Activated T-cell treated with anti-CD3 and anti-CD28 coated beads, Interleukin-2, amount 50 U/mL, for 4 hours (primary cell): ENCODE measurements around the gene TMEM271. TPM values are rescaled to one million over a fixed set of nuclear protein-coding genes. Genes with fewer than 3 reads are reported as not detected.
"Not testable (repeated sequence)": the region's sequence is repeated elsewhere in the genome, so short reads cannot be mapped to it uniquely, and the experiment has no call there.

Experiments used
- ATAC-seq, 2 donors: fragments of 200-7000 bp; cut with Tn5 transposase; one replicate each; pipeline ENCODE4 v1.10.0; 2021
- DNase-seq: peaks from one replicate; pipeline ENCODE4 v3.0.0-alpha.2; 2020
- H3K27me3 Mint-ChIP-seq: one replicate; pipeline ENCODE4 v1.8.0; 2021; ENCODE audit warnings: low read depth, mixed read lengths
- H3K36me3 Mint-ChIP-seq: one replicate; pipeline ENCODE4 v1.8.0; 2022; ENCODE audit warnings: mixed read lengths; ENCODE audit not compliant: insufficient read depth
- H3K4me1 Mint-ChIP-seq: one replicate; pipeline ENCODE4 v1.8.0; 2021; ENCODE audit warnings: low read depth, mixed read lengths
- H3K4me3 Mint-ChIP-seq: one replicate; pipeline ENCODE4 v1.8.0; 2021; ENCODE audit warnings: mild to moderate bottlenecking, moderate library complexity, mixed read lengths
- H3K9me3 Mint-ChIP-seq: one replicate; pipeline ENCODE4 v1.8.0; 2021; ENCODE audit warnings: mixed read lengths
- total RNA-seq, 3 donors: library from RNA; stranded (reverse); gene quantifications; one replicate each; pipeline ENCODE4 v1.2.1, GENCODE V29; 2021

TMEM271 gene
- total RNA-seq, 3 donors from 2014 or later = not detected

DNA sequence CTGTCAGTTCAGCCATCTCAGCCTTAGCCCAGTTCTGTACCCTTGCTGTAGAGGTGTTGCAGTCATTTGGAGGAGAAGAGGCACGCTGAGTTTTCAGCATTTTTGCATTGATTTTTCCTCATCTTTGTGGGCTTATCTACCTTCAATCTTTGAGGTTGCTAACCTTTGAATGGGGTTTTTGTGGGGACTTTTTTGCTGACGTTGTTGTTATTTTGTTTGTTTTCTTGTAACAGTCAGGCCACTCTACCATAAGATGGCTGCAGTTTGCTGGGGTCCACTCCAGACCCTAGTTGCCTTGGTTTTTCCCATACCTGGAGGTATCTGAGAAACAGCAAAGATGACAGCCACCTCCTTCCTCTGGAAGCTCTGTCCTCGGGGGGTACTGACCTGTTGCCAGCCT, 22.8 kb upstream of the TMEM271 start:
- Mint-ChIP-seq H3K36me3 (no peaks in the 10 kb centered on the region), H3K27me3 (peaks cover 28% of the 10 kb centered on the region), H3K9me3 (peaks cover 4% of the 10 kb centered on the region), H3K4me1 (peaks cover 3% of the 10 kb centered on the region), H3K4me3 (no peak overlapping the region)
- no peak for ATAC-seq
- DNase-seq = no peak

DNA sequence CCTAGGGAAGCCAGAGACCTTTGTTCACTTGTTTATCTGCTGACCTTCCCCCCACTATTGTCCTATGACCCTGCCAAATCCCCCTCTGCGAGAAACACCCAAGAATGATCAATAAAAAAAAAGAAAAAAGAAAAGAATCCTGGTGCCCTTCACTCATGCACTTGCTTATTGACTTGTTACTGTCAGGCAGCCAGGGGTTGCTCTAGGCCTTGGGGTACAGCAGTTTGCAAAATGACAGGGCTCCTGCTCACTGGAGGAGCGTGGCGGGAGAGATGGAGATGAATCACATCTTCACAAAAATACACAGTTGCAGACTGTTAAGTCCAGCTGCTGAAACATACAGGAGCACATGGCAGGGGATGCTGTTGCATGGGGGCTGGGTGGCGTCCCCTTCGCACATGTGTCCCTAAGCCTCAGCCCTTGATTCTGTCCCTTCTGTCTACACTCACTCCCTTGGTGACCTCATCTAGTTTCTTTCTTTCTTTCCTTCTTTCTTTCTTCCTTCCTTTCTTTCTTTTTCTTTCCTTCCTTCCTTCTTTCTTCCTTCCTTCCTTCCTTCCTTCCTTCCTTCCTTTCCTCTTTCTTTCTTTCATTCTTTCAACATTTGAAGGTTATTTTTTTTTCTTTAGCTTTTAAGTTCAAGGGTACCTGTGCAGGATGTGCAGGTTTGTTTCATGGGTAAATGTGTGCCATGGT, 16.9 kb upstream of the TMEM271 start:
- H3K4me1 Mint-ChIP-seq = no peaks in the 10 kb centered on the region
- H3K9me3 Mint-ChIP-seq = peaks cover 7% of the 10 kb centered on the region
- H3K4me3 Mint-ChIP-seq = no peak overlapping the region
- no peak for DNase-seq
- H3K36me3 Mint-ChIP-seq = no peaks in the 10 kb centered on the region
- H3K27me3 Mint-ChIP-seq = peaks cover 28% of the 10 kb centered on the region
- no peak for ATAC-seq

DNA sequence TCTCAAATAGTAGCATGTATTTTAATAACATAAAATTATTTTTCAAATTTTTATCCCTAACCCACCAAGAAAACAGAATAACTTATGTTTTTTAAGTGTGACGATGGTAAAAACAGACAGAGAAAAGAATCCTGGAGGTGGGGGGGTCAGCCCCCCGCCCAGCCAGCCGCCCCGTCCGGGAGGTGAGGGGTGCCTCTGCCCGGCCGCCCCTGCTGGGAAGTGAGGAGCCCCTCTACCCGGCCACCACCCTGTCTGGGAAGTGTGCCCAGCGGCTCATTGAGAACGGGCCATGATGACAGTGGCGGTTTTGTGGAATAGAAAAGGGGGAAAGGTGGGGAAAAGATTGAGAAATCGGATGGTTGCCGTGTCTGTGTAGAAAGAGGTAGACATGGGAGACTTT, 16.1 kb upstream of the TMEM271 start:
- H3K36me3 Mint-ChIP-seq, H3K9me3 Mint-ChIP-seq, H3K4me1 Mint-ChIP-seq, DNase-seq, ATAC-seq, H3K4me3 Mint-ChIP-seq: not testable (repeated sequence)
- H3K27me3 Mint-ChIP-seq = peaks cover 32% of the 10 kb centered on the region

DNA sequence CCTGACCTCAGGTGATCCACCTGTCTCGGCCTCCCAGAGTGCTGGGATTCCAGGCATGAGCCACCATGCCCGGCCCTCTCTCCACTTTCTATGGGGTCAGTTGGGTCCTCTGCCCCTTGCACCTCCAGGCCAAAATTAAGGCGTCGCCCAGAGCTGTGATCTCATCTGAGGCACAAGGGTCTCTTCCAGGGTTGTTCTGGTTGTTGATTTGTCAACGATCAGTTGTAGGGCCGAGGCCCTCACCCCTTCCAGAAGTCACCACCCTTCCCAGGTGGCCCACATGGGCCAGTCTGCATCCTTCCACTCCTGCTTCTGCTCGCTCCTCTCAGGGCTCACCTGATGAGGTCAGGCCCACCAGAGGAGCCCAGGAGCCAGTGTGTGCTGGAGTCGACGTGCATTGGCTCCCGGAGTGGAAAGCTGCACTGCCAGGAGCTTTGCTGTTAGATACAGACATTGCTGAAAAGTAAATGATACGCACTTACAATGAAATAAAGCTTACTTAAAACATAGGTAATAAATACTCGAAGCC, 14.3 kb upstream of the TMEM271 start:
- ATAC-seq (no peak), DNase-seq (no peak)
- H3K36me3 Mint-ChIP-seq = no peaks in the 10 kb centered on the region
- H3K4me3 Mint-ChIP-seq = no peak overlapping the region
- H3K27me3 Mint-ChIP-seq = peaks cover 35% of the 10 kb centered on the region
- H3K9me3 Mint-ChIP-seq = peaks cover 12% of the 10 kb centered on the region
- H3K4me1 Mint-ChIP-seq = no peaks in the 10 kb centered on the region

DNA sequence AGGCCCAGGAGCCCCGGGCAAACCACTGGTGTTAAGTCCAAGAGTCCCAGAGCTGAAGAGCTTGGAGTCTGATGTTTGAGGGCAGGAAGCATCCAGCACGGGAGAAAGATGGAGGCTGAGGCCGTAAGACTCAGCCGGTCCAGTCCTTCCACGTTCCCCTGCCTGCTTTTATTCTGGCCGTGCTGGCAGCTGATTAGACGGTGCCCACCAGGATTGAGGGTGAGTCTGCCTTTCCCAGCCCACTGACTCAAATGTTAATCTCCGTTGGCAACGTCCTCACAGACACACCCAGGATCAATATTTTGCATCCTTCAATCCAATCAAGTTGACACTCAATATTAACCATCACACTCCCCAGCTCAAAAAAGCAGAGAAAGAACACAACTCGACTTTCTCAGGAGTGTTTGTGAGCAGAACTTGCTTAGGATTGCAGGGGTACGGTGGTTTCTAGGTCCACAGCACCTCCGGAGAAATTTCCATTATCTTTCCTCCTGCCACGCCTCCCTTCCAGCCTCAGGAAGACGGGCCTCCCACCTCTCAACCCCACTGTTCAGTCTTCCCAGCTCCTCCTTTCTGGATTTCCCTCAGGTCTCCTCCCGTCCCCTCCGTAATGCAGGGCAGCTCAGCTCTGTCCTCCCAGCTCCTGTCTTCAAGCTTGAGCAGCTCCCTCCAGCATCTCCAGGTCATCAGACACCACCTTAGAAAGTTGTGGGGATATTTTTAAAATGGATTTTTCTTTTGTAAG, 13.3 kb upstream of the TMEM271 start:
- no peak for DNase-seq
- no peak overlapping the region for H3K4me3 Mint-ChIP-seq
- peaks cover 36% of the 10 kb centered on the region for H3K27me3 Mint-ChIP-seq
- H3K36me3 Mint-ChIP-seq = no peaks in the 10 kb centered on the region
- ATAC-seq = no peak
- H3K4me1 Mint-ChIP-seq = no peaks in the 10 kb centered on the region
- H3K9me3 Mint-ChIP-seq = peaks cover 11% of the 10 kb centered on the region

DNA sequence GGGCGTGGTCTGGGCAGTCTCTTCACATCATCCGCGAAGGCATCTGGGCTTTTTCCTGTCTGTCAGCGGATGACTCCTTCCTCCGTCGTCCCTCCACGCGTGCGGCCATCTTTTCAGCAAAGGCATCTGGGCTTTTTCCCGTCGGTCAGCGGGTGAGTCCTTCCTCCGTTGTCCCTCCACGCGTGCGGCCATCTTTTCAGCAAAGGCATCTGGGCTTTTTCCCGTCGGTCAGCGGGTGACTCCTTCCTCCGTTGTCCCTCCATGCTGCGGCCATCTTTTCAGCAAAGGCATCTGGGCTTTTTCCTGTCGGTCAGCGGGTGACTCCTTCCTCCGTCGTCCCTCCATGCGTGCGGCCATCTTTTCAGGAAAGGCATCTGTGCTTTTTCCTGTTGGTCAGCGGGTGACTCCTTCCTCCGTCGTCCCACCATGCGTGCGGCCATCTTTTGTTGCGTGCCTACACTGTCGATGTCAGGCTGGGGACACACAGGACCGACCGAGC, 12.3 kb upstream of the TMEM271 start:
- Mint-ChIP-seq H3K4me1 (no peaks in the 10 kb centered on the region), H3K36me3 (no peaks in the 10 kb centered on the region), H3K9me3 (peaks cover 18% of the 10 kb centered on the region), H3K4me3 (no peak overlapping the region), H3K27me3 (peaks cover 43% of the 10 kb centered on the region)
- ATAC-seq = no peak
- no peak for DNase-seq

DNA sequence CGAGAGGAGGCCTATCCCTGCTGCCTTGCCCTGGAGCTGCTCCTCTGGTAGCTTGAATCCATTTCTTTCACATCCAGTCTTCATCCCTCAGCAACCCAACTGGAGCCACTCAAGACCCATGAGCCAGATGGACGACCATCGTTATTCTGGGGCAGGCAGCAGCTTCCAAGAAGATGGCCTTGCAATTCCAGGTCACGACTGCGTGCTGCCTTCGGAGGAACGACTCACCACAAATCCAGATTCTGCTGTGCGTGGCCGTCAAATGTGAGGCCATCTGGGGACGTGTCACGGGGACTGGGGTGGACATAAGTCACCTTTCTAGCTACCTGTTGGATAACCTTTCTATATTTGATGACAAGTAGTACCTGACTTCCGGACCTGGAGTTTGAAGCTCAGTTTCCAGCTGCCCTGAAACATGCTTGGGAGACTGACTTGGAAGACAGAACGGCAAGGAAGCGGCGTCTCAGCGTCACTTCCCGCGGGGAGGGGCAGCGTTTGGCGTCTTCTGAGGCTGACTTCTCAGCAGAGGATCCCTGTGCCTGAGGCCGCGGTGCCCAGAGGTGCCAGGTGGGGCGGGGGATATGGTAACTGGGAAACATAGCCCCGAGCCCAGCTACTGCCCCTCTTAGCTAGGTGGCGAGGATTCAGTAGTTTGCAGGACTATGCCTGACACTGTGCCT, 11.7 kb upstream of the TMEM271 start:
- H3K27me3 Mint-ChIP-seq = peaks cover 44% of the 10 kb centered on the region

DNA sequence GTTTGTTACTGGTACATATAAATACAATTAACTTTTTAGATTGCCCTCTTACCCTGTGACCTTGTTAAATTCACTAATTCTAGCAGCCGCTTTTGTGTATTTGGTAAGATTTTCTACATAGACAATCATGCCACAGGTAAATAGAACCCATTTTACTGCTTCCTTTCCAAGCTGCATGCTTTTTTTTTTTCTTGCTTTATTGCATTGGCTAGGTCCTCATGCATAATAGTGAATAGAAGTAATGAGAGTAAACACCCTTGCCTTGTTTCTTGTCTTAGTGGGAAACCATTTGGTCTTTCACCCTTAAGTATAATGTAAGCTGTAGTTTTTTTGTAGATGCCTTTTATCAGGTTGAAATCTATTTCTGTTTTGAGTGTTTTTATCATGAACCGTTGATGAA, 7.7 kb upstream of the TMEM271 start:
- H3K9me3 Mint-ChIP-seq = peaks cover 21% of the 10 kb centered on the region
- ATAC-seq (no peak), DNase-seq (no peak)
- H3K4me1 Mint-ChIP-seq = no peaks in the 10 kb centered on the region
- H3K4me3 Mint-ChIP-seq = no peak overlapping the region
- no peaks in the 10 kb centered on the region for H3K36me3 Mint-ChIP-seq
- H3K27me3 Mint-ChIP-seq = peaks cover 55% of the 10 kb centered on the region

More for the DNA sequence above, 11.7 kb upstream of the TMEM271 start:
- Mint-ChIP-seq H3K36me3 (no peaks in the 10 kb centered on the region), H3K4me3 (no peak overlapping the region), H3K9me3 (peaks cover 18% of the 10 kb centered on the region), H3K4me1 (no peaks in the 10 kb centered on the region)
- DNase-seq = no peak
- ATAC-seq = no peak

DNA sequence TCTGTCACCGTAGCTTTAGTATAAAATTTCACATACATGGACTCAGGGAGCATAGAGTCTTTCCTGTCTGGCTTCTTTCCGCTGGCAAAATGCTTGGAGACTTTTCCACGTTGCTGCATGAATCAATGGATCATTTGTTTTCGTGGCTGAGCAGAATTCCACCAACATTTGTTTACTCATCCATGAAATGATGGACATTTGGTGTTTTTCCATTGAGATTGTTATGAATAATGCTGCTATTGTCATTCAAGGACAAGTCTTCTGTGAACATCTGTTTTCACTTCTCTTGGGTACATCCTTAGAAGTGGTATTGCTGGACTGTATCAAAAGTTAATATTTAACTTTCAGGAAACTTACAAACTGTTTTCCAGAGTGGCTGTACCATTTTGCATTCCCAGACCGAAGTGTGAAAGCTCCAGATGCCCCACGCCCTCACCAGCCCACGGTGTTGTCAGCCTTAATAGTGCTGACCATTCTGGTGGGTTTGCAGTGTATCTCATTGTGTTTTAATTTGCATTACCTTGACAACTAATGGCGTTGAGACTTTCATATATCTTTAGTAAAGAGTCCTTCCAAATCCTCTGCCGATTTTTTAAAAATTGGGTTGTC, 5.8 kb upstream of the TMEM271 start:
- DNase-seq (no peak), ATAC-seq (no peak)
- Mint-ChIP-seq H3K27me3 (peaks cover 59% of the 10 kb centered on the region), H3K36me3 (no peaks in the 10 kb centered on the region), H3K9me3 (peaks cover 18% of the 10 kb centered on the region), H3K4me3 (no peak overlapping the region), H3K4me1 (peaks cover 9% of the 10 kb centered on the region)

DNA sequence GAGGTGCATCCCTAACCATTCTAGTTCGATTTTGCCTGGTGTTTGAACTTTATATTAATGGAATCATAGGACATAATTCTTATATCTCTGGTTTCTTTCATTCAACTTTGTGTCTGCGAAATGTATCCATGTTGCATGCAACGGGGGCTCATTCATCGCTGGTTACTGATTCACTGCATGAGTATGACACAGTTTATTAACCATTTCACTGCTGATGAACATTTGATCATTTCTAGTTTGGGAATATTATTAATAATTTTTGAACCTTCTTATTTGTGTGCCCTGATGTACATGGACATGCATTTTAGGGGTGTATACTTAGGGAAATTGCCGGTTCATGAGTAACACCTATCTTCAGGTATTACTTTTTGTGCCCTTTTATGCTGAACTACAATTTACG, 5.1 kb upstream of the TMEM271 start:
- DNase-seq (no peak), ATAC-seq (no peak)
- peaks cover 9% of the 10 kb centered on the region for H3K4me1 Mint-ChIP-seq
- H3K36me3 Mint-ChIP-seq = no peaks in the 10 kb centered on the region
- H3K9me3 Mint-ChIP-seq = peaks cover 17% of the 10 kb centered on the region
- peaks cover 55% of the 10 kb centered on the region for H3K27me3 Mint-ChIP-seq
- H3K4me3 Mint-ChIP-seq = no peak overlapping the region

DNA sequence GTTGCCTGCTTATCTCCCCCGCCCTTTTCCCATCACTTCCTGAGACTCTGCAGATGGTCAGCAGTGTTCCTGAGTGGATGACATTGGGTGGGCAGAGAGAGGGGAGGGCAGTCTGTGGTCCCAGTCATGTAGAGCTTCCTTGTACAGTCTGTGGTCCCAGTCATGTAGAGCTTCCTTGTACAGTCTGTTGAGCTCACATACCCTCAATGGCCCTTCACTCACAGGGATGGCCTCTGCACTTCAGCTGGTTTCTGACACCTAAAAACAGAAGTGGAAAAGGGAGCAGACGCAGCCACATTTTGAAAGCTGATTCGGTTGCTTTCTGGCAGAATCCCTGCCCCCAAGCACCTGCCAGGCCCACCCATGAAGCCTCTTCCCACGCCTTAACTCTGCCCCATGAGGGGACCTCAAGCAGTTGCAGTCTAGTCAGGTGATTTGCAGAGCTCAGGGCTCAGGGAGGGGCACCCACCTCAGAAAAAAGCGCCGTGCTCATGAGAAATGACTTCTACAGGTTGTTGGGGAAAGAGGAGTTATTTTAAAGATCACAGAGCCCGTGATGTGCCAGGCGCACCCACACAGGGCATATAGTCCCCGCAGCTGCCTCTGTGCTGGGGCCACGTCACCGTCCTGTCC, 3.6 kb upstream of the TMEM271 start:
- no peak for ATAC-seq
- Mint-ChIP-seq H3K4me1 (peaks cover 9% of the 10 kb centered on the region), H3K27me3 (peaks cover 48% of the 10 kb centered on the region), H3K9me3 (peaks cover 14% of the 10 kb centered on the region), H3K4me3 (no peak overlapping the region), H3K36me3 (no peaks in the 10 kb centered on the region)
- DNase-seq = no peak

DNA sequence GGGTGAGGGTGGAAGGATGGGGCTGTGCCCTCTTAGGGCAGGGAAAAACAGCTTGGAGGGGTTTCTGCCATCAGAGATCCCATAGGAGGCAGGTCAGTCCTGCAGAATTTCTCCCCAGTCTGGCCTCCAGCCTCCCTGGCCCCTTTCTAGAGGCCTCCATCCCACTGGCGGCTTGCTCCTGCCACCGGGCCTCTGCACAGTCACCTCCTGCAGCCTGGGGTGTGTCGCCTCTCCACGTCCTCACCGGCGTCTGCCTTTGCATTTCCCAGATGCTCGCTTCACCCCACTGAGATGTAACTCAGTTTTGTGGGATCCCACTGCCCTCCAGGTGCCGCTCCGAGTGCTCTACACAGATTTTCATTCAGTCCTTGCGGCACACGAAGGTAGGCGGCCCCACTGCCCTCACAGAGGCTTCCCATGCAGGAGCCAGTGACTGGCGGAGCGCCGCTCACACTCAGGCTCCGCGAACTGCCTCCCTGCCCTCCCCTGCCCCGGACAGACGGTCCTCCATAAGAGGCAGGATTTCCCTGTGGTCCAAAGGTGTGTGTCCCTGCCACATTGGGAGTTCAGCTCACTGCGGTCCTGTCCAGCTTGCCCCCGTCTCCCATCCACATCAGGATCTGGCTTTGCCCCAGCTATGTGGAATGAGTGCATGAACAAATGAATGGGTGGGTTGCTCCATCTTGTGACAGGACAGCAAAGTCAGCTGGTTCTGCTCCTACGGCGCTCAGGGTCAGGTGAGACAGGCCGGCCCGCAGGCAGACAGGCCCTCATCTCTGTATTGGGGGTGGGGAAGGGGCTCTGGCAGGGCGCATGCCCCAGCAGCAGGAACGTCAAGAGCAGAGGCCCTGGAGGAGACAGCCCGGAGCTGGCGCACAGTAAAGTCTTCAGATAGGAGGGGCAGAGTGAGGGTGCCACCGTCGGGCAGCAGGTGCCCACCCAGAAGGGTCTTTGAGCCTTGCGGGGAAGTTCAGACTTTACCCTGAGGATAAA, 2.7 kb upstream of the TMEM271 start:
- no peak overlapping the region for H3K4me3 Mint-ChIP-seq
- H3K27me3 Mint-ChIP-seq = peaks cover 49% of the 10 kb centered on the region
- no peaks in the 10 kb centered on the region for H3K36me3 Mint-ChIP-seq
- peaks cover 12% of the 10 kb centered on the region for H3K4me1 Mint-ChIP-seq
- no peak for DNase-seq
- H3K9me3 Mint-ChIP-seq = peaks cover 7% of the 10 kb centered on the region
- no peak for ATAC-seq
